CD8-positive, alpha-beta memory T cell (primary cell): ENCODE measurements around the gene GBGT1. TPM values are rescaled to one million over a fixed set of nuclear protein-coding genes. Genes with fewer than 3 reads are reported as not detected.

ENCODE experiments used
- CTCF ChIA-PET: fragments of 350-600 bp; sonication (Branson Sonifier 250); formaldehyde crosslinking; loops from one replicate; lab custom pipeline; 2021; ENCODE audit warnings: antibody characterized with exemption; lab: Charles Lee
- POLR2A ChIA-PET: fragments of 350-600 bp; sonication (Branson Sonifier 250); formaldehyde crosslinking; loops from one replicate; lab custom pipeline; 2021; ENCODE audit warnings: antibody characterized with exemption; lab: Charles Lee
- DNase-seq, 5 donors: peaks; one replicate each; pipeline versions ENCODE4 v3.0.0 to v3.0.0-alpha.2; 2020 to 2022; ENCODE audit warnings: mixed read lengths in 1 of 5
- H3K27ac ChIP-seq: one replicate; pipeline ENCODE4 v1.7.0; 2013; ENCODE audit warnings: low read depth, mild to moderate bottlenecking, low read length, moderate library complexity
- H3K27me3 ChIP-seq: 2 replicates; pipeline ENCODE4 v1.7.0; 2013; ENCODE audit warnings: low read length, mild to moderate bottlenecking; ENCODE audit not compliant: insufficient read depth, poor library complexity, severe bottlenecking
- H3K36me3 ChIP-seq: 2 replicates; pipeline ENCODE4 v1.7.0; 2013; ENCODE audit warnings: mild to moderate bottlenecking, low read length, moderate library complexity; ENCODE audit not compliant: insufficient read depth
- H3K4me1 ChIP-seq: 2 replicates; pipeline ENCODE4 v1.7.0; 2013; ENCODE audit warnings: mild to moderate bottlenecking, low read length, moderate library complexity; ENCODE audit not compliant: insufficient read depth
- H3K4me3 ChIP-seq: 2 replicates; pipeline ENCODE4 v1.7.0; 2013; ENCODE audit warnings: mild to moderate bottlenecking, low read length
- H3K9me3 ChIP-seq: 2 replicates; pipeline ENCODE4 v1.7.0; 2013; ENCODE audit warnings: mild to moderate bottlenecking, low read length
- H3K27ac Mint-ChIP-seq, 8 donors: one replicate each; pipeline ENCODE4 v1.8.0; 2020 to 2021; ENCODE audit warnings: mixed read lengths in 8 of 8, mild to moderate bottlenecking in 6 of 8, inconsistent platforms in 3 of 8, moderate library complexity in 3 of 8
- H3K27me3 Mint-ChIP-seq, 2 donors: one replicate each; pipeline ENCODE4 v1.8.0; 2020 to 2021; ENCODE audit warnings: mixed read lengths in 2 of 2, mild to moderate bottlenecking in 1 of 2, moderate library complexity in 1 of 2
- H3K36me3 Mint-ChIP-seq, 3 donors: one replicate each; pipeline ENCODE4 v1.8.0; 2020 to 2021; ENCODE audit warnings: mixed read lengths in 3 of 3, inconsistent platforms in 1 of 3, mild to moderate bottlenecking in 1 of 3
- H3K4me1 Mint-ChIP-seq, 3 donors: one replicate each; pipeline ENCODE4 v1.8.0; 2020 to 2021; ENCODE audit warnings: mixed read lengths in 3 of 3, inconsistent platforms in 1 of 3, mild to moderate bottlenecking in 1 of 3
- H3K4me3 Mint-ChIP-seq, 7 donors: one replicate each; pipeline ENCODE4 v1.8.0; 2020 to 2021; ENCODE audit warnings: mixed read lengths in 7 of 7, mild to moderate bottlenecking in 6 of 7, moderate library complexity in 4 of 7, inconsistent platforms in 2 of 7
- H3K9me3 Mint-ChIP-seq, 5 donors: one replicate each; pipeline ENCODE4 v1.8.0; 2020 to 2022; ENCODE audit warnings: mixed read lengths in 5 of 5, mild to moderate bottlenecking in 3 of 5, moderate library complexity in 2 of 5, inconsistent platforms in 1 of 5
- polyA plus RNA-seq: library from polyadenylated mRNA; unstranded; fragments of 300-500 nt; fragmentation: Illumina TruSeq; gene quantifications from one replicate; pipeline ENCODE4 v1.2.3, GENCODE V29; 2021
- total RNA-seq, 2 experiments: library from RNA; stranded (reverse); gene quantifications; one replicate each; pipeline ENCODE4 v1.2.3, GENCODE V29; 2021

GBGT1 gene
- total and polyA plus RNA-seq, 3 experiments from 2014 or later, result 1.8 to 2.6 TPM; not detected in 1

GRCh38 chr9:133144142-133144903 lies 19.4 kb downstream of the GBGT1 start:
- peak overlapping the region; percentile 22 for H3K4me3 ChIP-seq
- ChIA-PET POLR2A (interaction anchor here (0.7 to 2.9 kb wide), 14 partner anchors 10 to 114 kb away, joined by 3 to 67 read pairs (median 5); partner anchors contain the start of genes GTF3C5 and RALGDS), CTCF (interaction anchor here (0.6 to 11.8 kb wide), 40 partner anchors 10 to 243 kb away, joined by 3 to 521 read pairs (median 4); partner anchors contain the start of genes GFI1B, GTF3C5 and RALGDS)
- Mint-ChIP-seq H3K4me3 (peak overlapping the region; percentile 79 to 89 (median 81)), H3K9me3 (no peaks in the 10 kb centered on the region), H3K27ac (peak overlapping the region; percentile 91 to 100 (median 98)), H3K36me3 (peaks cover 0 to 15% (median 0%) of the 10 kb centered on the region in 3 donors), H3K27me3 (no peaks in the 10 kb centered on the region), H3K4me1 (peaks cover 63 to 84% (median 64%) of the 10 kb centered on the region in 3 donors)
- peak overlapping the region; percentile 85 for H3K27ac ChIP-seq
- H3K36me3 ChIP-seq, result no peaks in the 10 kb centered on the region
- peak; percentile 91 to 99 (median 94) for DNase-seq
- peaks cover 66% of the 10 kb centered on the region for H3K4me1 ChIP-seq
- no peaks in the 10 kb centered on the region for H3K27me3 ChIP-seq
- no peaks in the 10 kb centered on the region for H3K9me3 ChIP-seq

GRCh38 chr9:133143639-133144141 lies 20.0 kb downstream of the GBGT1 start:
- POLR2A ChIA-PET, result interaction anchor here (0.7 to 2.9 kb wide), 14 partner anchors 10 to 114 kb away, joined by 3 to 67 read pairs (median 5); partner anchors contain the start of genes GTF3C5 and RALGDS
- H3K4me1 Mint-ChIP-seq, result peaks cover 64 to 89% (median 66%) of the 10 kb centered on the region in 3 donors
- H3K27ac Mint-ChIP-seq, result peak overlapping the region; percentile 98 to 100 (median 99)
- H3K4me3 Mint-ChIP-seq, result peak overlapping the region; percentile 79 to 89 (median 81)
- Histone ChIP-seq H3K4me3 (peak overlapping the region; percentile 22), H3K36me3 (no peaks in the 10 kb centered on the region), H3K4me1 (peaks cover 66% of the 10 kb centered on the region), H3K27me3 (no peaks in the 10 kb centered on the region), H3K9me3 (no peaks in the 10 kb centered on the region), H3K27ac (peak overlapping the region; percentile 97)
- H3K36me3 Mint-ChIP-seq, result peaks cover 0 to 17% (median 0%) of the 10 kb centered on the region in 3 donors
- no peak for DNase-seq
- no peaks in the 10 kb centered on the region for H3K9me3 Mint-ChIP-seq
- H3K27me3 Mint-ChIP-seq, result no peaks in the 10 kb centered on the region
- CTCF ChIA-PET, result interaction anchor here (0.6 to 11.8 kb wide), 38 partner anchors 10 to 242 kb away, joined by 3 to 521 read pairs (median 4); partner anchors contain the start of genes GFI1B, GTF3C5 and RALGDS

GRCh38 chr9:133142684-133143622 lies 20.8 kb downstream of the GBGT1 start:
- no peak overlapping the region for H3K4me3 ChIP-seq
- H3K27ac Mint-ChIP-seq, result peak overlapping the region; percentile 98 to 100 (median 99)
- peaks cover 0 to 16% (median 0%) of the 10 kb centered on the region in 3 donors for H3K36me3 Mint-ChIP-seq
- DNase-seq, result peak in 4 of 5 donors; percentile 27 to 76 (median 36)
- H3K27ac ChIP-seq, result peak overlapping the region; percentile 97
- H3K27me3 Mint-ChIP-seq, result no peaks in the 10 kb centered on the region
- ChIA-PET POLR2A (interaction anchor here (0.6 to 2.9 kb wide), 12 partner anchors 9 to 376 kb away, joined by 3 to 67 read pairs (median 5); partner anchors contain the start of genes GTF3C5 and RALGDS), CTCF (interaction anchor here (1.2 to 11.8 kb wide), 9 partner anchors 12 to 241 kb away, joined by 3 to 521 read pairs (median 6); partner anchors contain the start of genes GTF3C5 and RALGDS)
- H3K9me3 Mint-ChIP-seq, result no peaks in the 10 kb centered on the region
- H3K36me3 ChIP-seq, result no peaks in the 10 kb centered on the region
- no peaks in the 10 kb centered on the region for H3K9me3 ChIP-seq
- H3K27me3 ChIP-seq, result no peaks in the 10 kb centered on the region
- peaks cover 66% of the 10 kb centered on the region for H3K4me1 ChIP-seq
- peaks cover 58 to 88% (median 61%) of the 10 kb centered on the region in 3 donors for H3K4me1 Mint-ChIP-seq
- H3K4me3 Mint-ChIP-seq, result peak overlapping the region; percentile 55 to 89 (median 67)

GRCh38 chr9:133141833-133142595 lies 21.7 kb downstream of the GBGT1 start:
- peaks cover 66% of the 10 kb centered on the region for H3K4me1 ChIP-seq
- POLR2A ChIA-PET, result interaction anchor here (0.6 to 2.9 kb wide), 2 partner anchors 8 to 375 kb away, joined by 3 to 67 read pairs; no protein-coding TSS in a partner anchor
- H3K27ac ChIP-seq, result peak overlapping the region; percentile 97
- H3K27me3 Mint-ChIP-seq, result no peaks in the 10 kb centered on the region
- no peaks in the 10 kb centered on the region for H3K36me3 ChIP-seq
- H3K27me3 ChIP-seq, result no peaks in the 10 kb centered on the region
- H3K9me3 Mint-ChIP-seq, result no peaks in the 10 kb centered on the region
- peaks cover 54 to 86% (median 54%) of the 10 kb centered on the region in 3 donors for H3K4me1 Mint-ChIP-seq
- H3K4me3 ChIP-seq, result peak overlapping the region; percentile 32
- H3K4me3 Mint-ChIP-seq, result peak overlapping the region; percentile 43 to 89 (median 66)
- peak overlapping the region; percentile 98 to 100 (median 99) for H3K27ac Mint-ChIP-seq
- DNase-seq, result peak; percentile 81 to 95 (median 84)
- CTCF ChIA-PET, result interaction anchor here (1.2 to 11.8 kb wide), 4 partner anchors 11 to 120 kb away, joined by 3 to 521 read pairs (median 126); partner anchors contain the start of genes GTF3C5 and RALGDS
- peaks cover 0 to 13% (median 0%) of the 10 kb centered on the region in 3 donors for H3K36me3 Mint-ChIP-seq
- H3K9me3 ChIP-seq, result no peaks in the 10 kb centered on the region

GRCh38 chr9:133140606-133141005 lies 23.1 kb downstream of the GBGT1 start:
- H3K4me3 ChIP-seq, result no peak overlapping the region
- peaks cover 0 to 1% of the 10 kb centered on the region in 2 donors for H3K27me3 Mint-ChIP-seq
- peak overlapping the region in 1 of 7 donors; percentile 72 for H3K4me3 Mint-ChIP-seq
- peaks cover 51 to 80% (median 56%) of the 10 kb centered on the region in 3 donors for H3K4me1 Mint-ChIP-seq
- ChIA-PET CTCF (no interaction called here), POLR2A (no interaction called here)
- H3K36me3 Mint-ChIP-seq, result peaks cover 0 to 11% (median 0%) of the 10 kb centered on the region in 3 donors
- H3K4me1 ChIP-seq, result peaks cover 72% of the 10 kb centered on the region
- peak overlapping the region; percentile 97 for H3K27ac ChIP-seq
- H3K9me3 Mint-ChIP-seq, result no peaks in the 10 kb centered on the region
- DNase-seq, result no peak
- H3K9me3 ChIP-seq, result no peaks in the 10 kb centered on the region
- H3K36me3 ChIP-seq, result no peaks in the 10 kb centered on the region
- no peaks in the 10 kb centered on the region for H3K27me3 ChIP-seq
- peak overlapping the region; percentile 98 to 100 (median 99) for H3K27ac Mint-ChIP-seq

GRCh38 chr9:133140174-133140505 lies 23.6 kb downstream of the GBGT1 start:
- H3K36me3 ChIP-seq, result no peaks in the 10 kb centered on the region
- H3K4me3 Mint-ChIP-seq, result no peak overlapping the region
- peaks cover 0 to 2% of the 10 kb centered on the region in 2 donors for H3K27me3 Mint-ChIP-seq
- ChIA-PET CTCF (no interaction called here), POLR2A (no interaction called here)
- peaks cover 0 to 10% (median 0%) of the 10 kb centered on the region in 3 donors for H3K36me3 Mint-ChIP-seq
- H3K9me3 Mint-ChIP-seq, result no peaks in the 10 kb centered on the region
- peak overlapping the region; percentile 6 for H3K27ac ChIP-seq
- peaks cover 72% of the 10 kb centered on the region for H3K4me1 ChIP-seq
- H3K4me3 ChIP-seq, result no peak overlapping the region
- H3K27ac Mint-ChIP-seq, result peak overlapping the region in 3 of 8 donors; percentile 17 to 99 (median 51)
- H3K9me3 ChIP-seq, result no peaks in the 10 kb centered on the region
- no peak for DNase-seq
- H3K4me1 Mint-ChIP-seq, result peaks cover 49 to 80% (median 56%) of the 10 kb centered on the region in 3 donors
- H3K27me3 ChIP-seq, result no peaks in the 10 kb centered on the region
